Measurements from ENCODE around the gene SUCLG2.
A peak's percentile ranks its signal among the peaks of the same experiment; 100 is the strongest.

The SUCLG2 gene

GRCh38 chr3:67384016-67384415 is 270.4 kb downstream of the SUCLG2 start:
- DNase-seq (ENCODE audit: low spot score), result no peak

GRCh38 chr3:67383379-67383778 is 271.0 kb downstream of the SUCLG2 start:
- no peak for DNase-seq (ENCODE audit: low spot score)

GRCh38 chr3:67382536-67382935 is 271.9 kb downstream of the SUCLG2 start:
- no peak for DNase-seq (ENCODE audit: low spot score)

- peak; percentile 52 for DNase-seq (ENCODE audit: low spot score)
Measured at GRCh38 chr3:67381667-67382272, 272.6 kb downstream of the SUCLG2 start.

- DNase-seq (ENCODE audit: low spot score), result no peak
Measured at GRCh38 chr3:67380118-67380517, 274.3 kb downstream of the SUCLG2 start.

GRCh38 chr3:67377299-67377698 is 277.1 kb downstream of the SUCLG2 start:
- no peak for DNase-seq (ENCODE audit: low spot score)

- no peak for DNase-seq (ENCODE audit: low spot score)
Measured at GRCh38 chr3:67376416-67376815, 278.0 kb downstream of the SUCLG2 start.

- no peak for DNase-seq (ENCODE audit: low spot score)
Measured at GRCh38 chr3:67375976-67376375, 278.4 kb downstream of the SUCLG2 start.

- DNase-seq (ENCODE audit: low spot score), result no peak
Measured at GRCh38 chr3:67362686-67363085, 291.7 kb downstream of the SUCLG2 start.

GRCh38 chr3:67361770-67362169 is 292.6 kb downstream of the SUCLG2 start:
- DNase-seq (ENCODE audit: low spot score), result no peak

GRCh38 chr3:67361323-67361722 is 293.1 kb downstream of the SUCLG2 start:
- DNase-seq (ENCODE audit: low spot score), result no peak

GRCh38 chr3:67357610-67358458 is 296.6 kb downstream of the SUCLG2 start:
- peak; percentile 48 for DNase-seq (ENCODE audit: low spot score)

- DNase-seq (ENCODE audit: low spot score), result no peak
Measured at GRCh38 chr3:67349551-67350174, 304.7 kb downstream of the SUCLG2 start.

- no peak for DNase-seq (ENCODE audit: low spot score)
Measured at GRCh38 chr3:67346081-67346480, 308.3 kb downstream of the SUCLG2 start.

- DNase-seq (ENCODE audit: low spot score), result no peak
Measured at GRCh38 chr3:67335813-67336212, 318.6 kb downstream of the SUCLG2 start.

- no peak for DNase-seq (ENCODE audit: low spot score)
Measured at GRCh38 chr3:67334588-67334987, 319.8 kb downstream of the SUCLG2 start.

- no peak for DNase-seq (ENCODE audit: low spot score)
Measured at GRCh38 chr3:67329358-67329757, 325.1 kb downstream of the SUCLG2 start.

GRCh38 chr3:67327582-67327981 is 326.8 kb downstream of the SUCLG2 start:
- DNase-seq (ENCODE audit: low spot score), result no peak

- DNase-seq (ENCODE audit: low spot score), result no peak
Measured at GRCh38 chr3:67325231-67325630, 329.2 kb downstream of the SUCLG2 start.
